Astrocyte (in vitro differentiated cells and primary cell): ENCODE measurements around the gene GSG1L. TPM values are rescaled to one million over a fixed set of nuclear protein-coding genes. Genes with fewer than 3 reads are reported as not detected.

Experiments
- DNase-seq: peaks from one replicate; pipeline ENCODE4 v3.0.0-alpha.2; 2010; ENCODE audit warnings: low read depth
- FAIRE-seq: peaks from 2 replicates; lab custom pipeline; 2011; peaks lifted over from hg19 to GRCh38; lab: Jason Lieb, UNC
- H2AFZ ChIP-seq: 2 replicates; pipeline ENCODE4 v1.6.0; 2012; ENCODE audit warnings: low read depth, low read length, inconsistent platforms
- H3K27ac ChIP-seq: 2 replicates; pipeline ENCODE4 v1.5.1; 2011; ENCODE audit warnings: low read depth, low read length, inconsistent platforms
- H3K27me3 ChIP-seq: 2 replicates; pipeline ENCODE4 v1.6.0; 2011; ENCODE audit warnings: low read length, inconsistent platforms; ENCODE audit not compliant: insufficient read depth
- H3K36me3 ChIP-seq: 2 replicates; pipeline ENCODE4 v1.5.1; 2011; ENCODE audit warnings: low read length, inconsistent platforms; ENCODE audit not compliant: insufficient read depth
- H3K4me1 ChIP-seq: 2 replicates; pipeline ENCODE4 v1.5.1; 2011; ENCODE audit warnings: low read length, inconsistent platforms; ENCODE audit not compliant: insufficient read depth
- H3K4me2 ChIP-seq: 2 replicates; pipeline ENCODE4 v1.6.0; 2012; ENCODE audit warnings: low read length, inconsistent platforms
- H3K4me3 ChIP-seq: 2 replicates; pipeline ENCODE4 v1.5.1; 2011; ENCODE audit warnings: low read depth, mild to moderate bottlenecking, low read length, inconsistent platforms; ENCODE audit not compliant: insufficient read depth
- H3K79me2 ChIP-seq: 2 replicates; pipeline ENCODE4 v1.6.0; 2012; ENCODE audit warnings: mild to moderate bottlenecking, low read length, inconsistent platforms; ENCODE audit not compliant: insufficient read depth
- H3K9ac ChIP-seq: 2 replicates; pipeline ENCODE4 v1.6.0; 2012; ENCODE audit warnings: mild to moderate bottlenecking, low read length, inconsistent platforms
- H3K9me3 ChIP-seq: 2 replicates; pipeline ENCODE4 v1.5.1; 2012; ENCODE audit warnings: low read depth, mild to moderate bottlenecking, low read length, inconsistent platforms; ENCODE audit not compliant: insufficient read depth
- H4K20me1 ChIP-seq: 2 replicates; pipeline ENCODE4 v1.6.0; 2012; ENCODE audit warnings: low read length, inconsistent platforms; ENCODE audit not compliant: insufficient read depth
- H3K27ac Mint-ChIP-seq: one replicate; pipeline ENCODE4 v1.8.0; 2021; ENCODE audit warnings: mild to moderate bottlenecking, mixed read lengths; ENCODE audit not compliant: unreplicated experiment
- H3K27me3 Mint-ChIP-seq: one replicate; pipeline ENCODE4 v1.8.0; 2021; ENCODE audit warnings: low read depth, mixed read lengths; ENCODE audit not compliant: unreplicated experiment
- H3K36me3 Mint-ChIP-seq: one replicate; pipeline ENCODE4 v1.8.0; 2021; ENCODE audit warnings: low read depth, mixed read lengths; ENCODE audit not compliant: unreplicated experiment
- H3K4me1 Mint-ChIP-seq: one replicate; pipeline ENCODE4 v1.8.0; 2021; ENCODE audit warnings: low read depth, mixed read lengths; ENCODE audit not compliant: unreplicated experiment
- H3K4me3 Mint-ChIP-seq: one replicate; pipeline ENCODE4 v1.8.0; 2021; ENCODE audit warnings: mild to moderate bottlenecking, moderate library complexity, mixed read lengths; ENCODE audit not compliant: unreplicated experiment
- H3K9me3 Mint-ChIP-seq: one replicate; pipeline ENCODE4 v1.8.0; 2021; ENCODE audit warnings: mild to moderate bottlenecking, mixed read lengths; ENCODE audit not compliant: unreplicated experiment
- EZH2 ChIP-seq: IDR thresholded peaks from 2 replicates; pipeline ENCODE4 v1.6.1; 2012; ENCODE audit warnings: mild to moderate bottlenecking, low read length, inconsistent platforms; ENCODE audit not compliant: insufficient read depth
- total RNA-seq: library from RNA; stranded (reverse); gene quantifications from 2 replicates; pipeline ENCODE4 v1.2.1, GENCODE V29; 2021
- TF ChIP-seq, protein P1 (sequence below): IDR thresholded peaks from 2 replicates; pipeline ENCODE4 v1.5.1; 2011; ENCODE audit warnings: low read depth, mild to moderate bottlenecking, inconsistent platforms, low read length, moderate library complexity; ENCODE audit not compliant: insufficient read depth

Gene GSG1L
- total RNA-seq, 1 donor from 2014 or later, result not detected

DNA sequence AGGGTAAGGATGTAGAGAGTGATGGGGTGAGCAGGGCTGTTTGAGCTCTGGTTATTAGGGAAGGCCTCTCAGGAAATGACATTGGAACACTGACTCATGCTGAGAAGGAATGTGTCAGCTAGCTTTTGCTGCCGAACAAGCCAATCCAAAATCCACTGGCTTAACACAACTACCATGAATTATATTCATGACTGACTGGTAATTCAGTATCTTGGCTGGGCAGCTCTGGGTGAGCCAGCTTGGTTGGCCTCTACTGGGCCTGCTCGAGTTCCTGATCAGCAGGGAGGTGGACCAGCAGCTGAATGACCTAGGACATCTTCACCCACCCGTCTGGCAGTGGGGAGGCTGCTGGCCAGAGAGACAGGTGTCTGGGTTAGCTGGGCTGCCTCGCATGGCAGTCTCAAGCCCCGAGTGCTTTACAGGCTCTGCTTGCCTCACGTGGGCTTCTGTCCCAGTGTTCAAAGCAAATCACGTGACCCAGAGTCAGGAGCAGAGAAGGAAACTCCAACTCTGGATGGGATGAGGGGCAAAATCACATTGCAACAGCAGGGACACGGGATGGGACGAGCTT lies 304.1 kb downstream of the GSG1L start:
- peak overlapping the region; percentile 8 for H3K27ac ChIP-seq
- peaks cover 18% of the 10 kb centered on the region for H3K36me3 Mint-ChIP-seq
- peaks cover 3% of the 10 kb centered on the region for H3K9me3 Mint-ChIP-seq

DNA sequence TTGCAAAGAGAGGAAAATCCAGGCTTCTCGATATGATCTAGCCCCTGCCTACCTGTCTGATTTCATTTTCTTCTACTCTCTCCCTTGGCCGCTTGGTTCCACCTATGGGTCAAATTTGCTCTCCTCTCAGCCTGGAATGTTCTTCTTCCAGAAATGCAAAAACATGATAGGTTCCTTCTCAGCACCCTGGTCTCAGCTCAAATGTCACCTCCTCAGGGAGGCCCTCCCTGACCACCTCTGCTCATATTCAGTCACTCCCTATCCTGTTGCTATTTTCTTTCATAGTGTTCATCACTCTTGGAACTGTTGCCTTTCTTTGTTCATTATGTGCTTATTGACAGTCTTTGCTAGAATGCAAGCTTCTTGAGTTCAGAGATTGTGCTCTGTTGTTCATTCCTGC lies 305.0 kb downstream of the GSG1L start:
- peaks cover 2% of the 10 kb centered on the region for H3K9me3 Mint-ChIP-seq
- no peak for DNase-seq
- H3K36me3 Mint-ChIP-seq, result peaks cover 19% of the 10 kb centered on the region
- H3K27ac Mint-ChIP-seq, result no peak overlapping the region
- Histone ChIP-seq H3K27me3 (no peaks in the 10 kb centered on the region), H3K4me3 (no peak overlapping the region), H3K79me2 (no peaks in the 10 kb centered on the region), H4K20me1 (no peaks in the 10 kb centered on the region), H3K4me1 (peaks cover 33% of the 10 kb centered on the region), H3K36me3 (no peaks in the 10 kb centered on the region), H3K27ac (no peak overlapping the region), H3K4me2 (no peak overlapping the region), H2AFZ (no peak overlapping the region), H3K9me3 (no peaks in the 10 kb centered on the region), H3K9ac (no peak overlapping the region)
- peaks cover 16% of the 10 kb centered on the region for H3K4me1 Mint-ChIP-seq
- no peak for TF ChIP-seq EZH2
- TF ChIP-seq, protein P1, sequence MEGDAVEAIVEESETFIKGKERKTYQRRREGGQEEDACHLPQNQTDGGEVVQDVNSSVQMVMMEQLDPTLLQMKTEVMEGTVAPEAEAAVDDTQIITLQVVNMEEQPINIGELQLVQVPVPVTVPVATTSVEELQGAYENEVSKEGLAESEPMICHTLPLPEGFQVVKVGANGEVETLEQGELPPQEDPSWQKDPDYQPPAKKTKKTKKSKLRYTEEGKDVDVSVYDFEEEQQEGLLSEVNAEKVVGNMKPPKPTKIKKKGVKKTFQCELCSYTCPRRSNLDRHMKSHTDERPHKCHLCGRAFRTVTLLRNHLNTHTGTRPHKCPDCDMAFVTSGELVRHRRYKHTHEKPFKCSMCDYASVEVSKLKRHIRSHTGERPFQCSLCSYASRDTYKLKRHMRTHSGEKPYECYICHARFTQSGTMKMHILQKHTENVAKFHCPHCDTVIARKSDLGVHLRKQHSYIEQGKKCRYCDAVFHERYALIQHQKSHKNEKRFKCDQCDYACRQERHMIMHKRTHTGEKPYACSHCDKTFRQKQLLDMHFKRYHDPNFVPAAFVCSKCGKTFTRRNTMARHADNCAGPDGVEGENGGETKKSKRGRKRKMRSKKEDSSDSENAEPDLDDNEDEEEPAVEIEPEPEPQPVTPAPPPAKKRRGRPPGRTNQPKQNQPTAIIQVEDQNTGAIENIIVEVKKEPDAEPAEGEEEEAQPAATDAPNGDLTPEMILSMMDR, result no peak
- no peak overlapping the region for H3K4me3 Mint-ChIP-seq
- no peaks in the 10 kb centered on the region for H3K27me3 Mint-ChIP-seq
- FAIRE-seq, result no peak

More for the DNA sequence above, 304.1 kb downstream of the GSG1L start:
- Mint-ChIP-seq H3K27me3 (no peaks in the 10 kb centered on the region), H3K4me3 (no peak overlapping the region), H3K4me1 (peaks cover 16% of the 10 kb centered on the region), H3K27ac (no peak overlapping the region)
- FAIRE-seq (no peak), DNase-seq (peak; percentile 78)
- H2AFZ ChIP-seq, result peak overlapping the region; percentile 35
- peaks cover 33% of the 10 kb centered on the region for H3K4me1 ChIP-seq
- no peaks in the 10 kb centered on the region for H3K27me3 ChIP-seq
- no peak overlapping the region for H3K4me3 ChIP-seq
- no peaks in the 10 kb centered on the region for H4K20me1 ChIP-seq
- H3K9me3 ChIP-seq, result peaks cover 2% of the 10 kb centered on the region
- H3K9ac ChIP-seq, result no peak overlapping the region
- H3K36me3 ChIP-seq, result no peaks in the 10 kb centered on the region
- no peak for TF ChIP-seq EZH2
- TF ChIP-seq, protein P1, result no peak
- H3K4me2 ChIP-seq, result peak overlapping the region; percentile 30
- H3K79me2 ChIP-seq, result no peaks in the 10 kb centered on the region

DNA sequence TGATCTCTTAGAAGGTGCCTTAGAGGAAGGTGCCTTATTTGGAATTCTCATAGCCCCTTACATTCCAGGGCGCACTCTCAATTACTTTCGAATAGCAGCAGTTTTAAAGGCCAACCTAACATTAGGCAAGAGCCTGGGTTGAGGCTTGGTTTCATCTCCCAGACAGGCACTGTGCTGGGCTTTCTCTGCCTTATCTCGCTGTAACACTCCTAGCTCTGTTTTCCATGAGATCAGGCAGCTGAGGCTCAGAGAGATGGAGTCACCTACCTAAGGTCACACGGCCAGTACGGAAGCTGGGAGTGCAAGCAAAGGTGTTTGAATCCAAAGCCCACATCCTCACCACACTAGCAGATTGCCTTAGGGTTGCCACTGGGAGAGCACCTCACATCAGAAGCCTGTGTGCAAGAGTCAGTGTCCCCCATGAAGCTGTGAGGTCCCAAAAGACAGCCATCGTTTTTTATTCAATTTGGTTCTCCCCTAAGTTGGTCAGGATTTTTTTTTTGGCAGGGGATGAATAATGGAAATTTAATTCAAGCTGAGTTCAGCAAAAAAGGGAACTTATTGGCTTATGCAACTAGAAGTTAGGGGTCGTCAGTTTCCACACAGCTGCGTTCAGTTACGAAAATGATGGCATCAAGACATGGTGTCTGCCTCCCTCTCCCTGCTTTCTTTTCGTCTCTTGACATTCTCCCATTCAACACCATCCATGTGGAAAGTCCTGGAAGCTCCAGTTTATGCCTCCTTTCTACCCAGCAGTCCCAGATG lies 307.1 kb downstream of the GSG1L start:
- Histone ChIP-seq H3K4me2 (no peak overlapping the region), H3K27ac (no peak overlapping the region), H4K20me1 (no peaks in the 10 kb centered on the region), H3K36me3 (no peaks in the 10 kb centered on the region), H3K4me3 (no peak overlapping the region), H2AFZ (no peak overlapping the region), H3K27me3 (no peaks in the 10 kb centered on the region), H3K9ac (no peak overlapping the region), H3K79me2 (no peaks in the 10 kb centered on the region), H3K4me1 (peaks cover 19% of the 10 kb centered on the region), H3K9me3 (no peaks in the 10 kb centered on the region)
- FAIRE-seq, result no peak
- no peak overlapping the region for H3K4me3 Mint-ChIP-seq
- no peaks in the 10 kb centered on the region for H3K27me3 Mint-ChIP-seq
- no peak for DNase-seq
- H3K4me1 Mint-ChIP-seq, result peaks cover 13% of the 10 kb centered on the region
- peaks cover 19% of the 10 kb centered on the region for H3K36me3 Mint-ChIP-seq
- H3K9me3 Mint-ChIP-seq, result peaks cover 2% of the 10 kb centered on the region
- no peak overlapping the region for H3K27ac Mint-ChIP-seq
- TF ChIP-seq, protein P1, result no peak
- TF ChIP-seq EZH2, result no peak
